ENCODE data around the gene ZCCHC9. TPM values are rescaled to one million over a fixed set of nuclear protein-coding genes. Genes with fewer than 3 reads are reported as not detected.

ZCCHC9 gene
- total RNA-seq, 1 experiment from 2014 or later: 32.2 TPM

DNA sequence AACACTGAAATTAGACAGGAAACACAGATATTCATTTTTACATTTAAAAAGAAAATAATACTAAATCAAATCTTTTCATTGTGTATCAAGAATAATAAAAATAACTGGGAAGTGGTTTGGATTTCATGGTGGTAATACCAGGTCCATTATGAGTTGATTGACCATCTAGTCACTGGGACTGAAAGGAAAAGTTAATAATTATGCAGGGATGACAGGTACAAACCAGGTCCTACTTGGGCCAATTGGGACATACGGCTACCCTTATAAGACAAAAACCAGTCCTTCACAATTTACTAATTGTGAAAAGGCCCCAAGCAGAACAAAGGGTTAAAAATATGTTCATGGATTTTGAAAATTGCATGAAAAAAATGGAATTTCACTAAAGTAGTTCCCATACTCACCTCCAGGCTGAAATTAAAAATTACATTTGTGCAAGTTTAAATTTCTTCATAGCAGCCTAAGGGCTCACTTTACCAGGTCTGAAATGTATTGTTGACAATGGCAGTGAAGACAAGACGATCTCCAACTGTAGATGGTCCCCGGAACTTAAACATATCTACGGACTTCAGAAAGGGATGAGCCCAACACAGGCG lies 44.1 kb downstream of the ZCCHC9 start:
- no peak overlapping the region for H3K4me2 ChIP-seq (ENCODE audit: insufficient read depth, insufficient read length, low read length)
- no peaks in the 10 kb centered on the region for H3K9me3 ChIP-seq (ENCODE audit: control insufficient read depth, low read depth, low read length)
- H4K8ac ChIP-seq (replicated peaks; ENCODE audit: insufficient read length, low read depth, low read length): no peak overlapping the region
- no peak overlapping the region for H3K56ac ChIP-seq (ENCODE audit: insufficient read length, low read depth, low read length)
- no peak overlapping the region for H3K4ac ChIP-seq (ENCODE audit: low read depth, low read length)
- Mint-ChIP-seq H3K4me3 (no peak overlapping the region), H3K27ac (no peak overlapping the region; a peak in 1 of 7 replicates), H3K4me1 (peaks cover 7 to 14% of the 10 kb centered on the region in 2 experiments), H3K36me3 (ENCODE audit: insufficient read depth in 1 of 3, low read depth in 3 of 3) (no peaks in the 10 kb centered on the region; a peak in 1 of 7 replicates), H3K9me3 (no peaks in the 10 kb centered on the region), H3K27me3 (ENCODE audit: low read depth) (no peaks in the 10 kb centered on the region)
- H4K20me1 ChIP-seq (ENCODE audit: control insufficient read depth, insufficient read depth, insufficient read length): no peaks in the 10 kb centered on the region
- H3K27ac ChIP-seq (ENCODE audit: insufficient read length, low read depth, low read length): no peak overlapping the region
- no peak overlapping the region for H2BK5ac ChIP-seq (ENCODE audit: insufficient read length, low read length)
- H3K14ac ChIP-seq (ENCODE audit: insufficient read depth, low read length): no peak overlapping the region
- no peak overlapping the region for H2BK20ac ChIP-seq (ENCODE audit: low read depth, low read length, poor library complexity, severe bottlenecking)
- no peaks in the 10 kb centered on the region for H3K79me2 ChIP-seq (ENCODE audit: insufficient read depth, low read length)
- H3K23ac ChIP-seq (ENCODE audit: insufficient read length, low read depth, low read length): no peak overlapping the region
- no peak overlapping the region for H2AFZ ChIP-seq (ENCODE audit: low read length)
- H3K23me2 ChIP-seq (ENCODE audit: insufficient read length, low read depth, low read length, poor library complexity, severe bottlenecking): no peaks in the 10 kb centered on the region
- H3K79me1 ChIP-seq (ENCODE audit: insufficient read depth, low read depth, low read length, poor library complexity, severe bottlenecking): no peaks in the 10 kb centered on the region
- no peak overlapping the region for H2BK12ac ChIP-seq (ENCODE audit: insufficient read length, low read depth, low read length)
- H3K9ac ChIP-seq (ENCODE audit: extremely low read depth, insufficient read length, low read length): no peak overlapping the region
- TF ChIP-seq, protein P1, sequence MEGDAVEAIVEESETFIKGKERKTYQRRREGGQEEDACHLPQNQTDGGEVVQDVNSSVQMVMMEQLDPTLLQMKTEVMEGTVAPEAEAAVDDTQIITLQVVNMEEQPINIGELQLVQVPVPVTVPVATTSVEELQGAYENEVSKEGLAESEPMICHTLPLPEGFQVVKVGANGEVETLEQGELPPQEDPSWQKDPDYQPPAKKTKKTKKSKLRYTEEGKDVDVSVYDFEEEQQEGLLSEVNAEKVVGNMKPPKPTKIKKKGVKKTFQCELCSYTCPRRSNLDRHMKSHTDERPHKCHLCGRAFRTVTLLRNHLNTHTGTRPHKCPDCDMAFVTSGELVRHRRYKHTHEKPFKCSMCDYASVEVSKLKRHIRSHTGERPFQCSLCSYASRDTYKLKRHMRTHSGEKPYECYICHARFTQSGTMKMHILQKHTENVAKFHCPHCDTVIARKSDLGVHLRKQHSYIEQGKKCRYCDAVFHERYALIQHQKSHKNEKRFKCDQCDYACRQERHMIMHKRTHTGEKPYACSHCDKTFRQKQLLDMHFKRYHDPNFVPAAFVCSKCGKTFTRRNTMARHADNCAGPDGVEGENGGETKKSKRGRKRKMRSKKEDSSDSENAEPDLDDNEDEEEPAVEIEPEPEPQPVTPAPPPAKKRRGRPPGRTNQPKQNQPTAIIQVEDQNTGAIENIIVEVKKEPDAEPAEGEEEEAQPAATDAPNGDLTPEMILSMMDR (conservative IDR thresholded peaks at IDR 0.05): 0 out of 3 replicates have a peak, but pooled peaks have one; percentile 23
- H3T11ph ChIP-seq (ENCODE audit: low read length): no peak overlapping the region
- H2BK15ac ChIP-seq (ENCODE audit: low read depth, low read length): no peak overlapping the region
- DNase-seq: no peak
- no peak overlapping the region for H2AK5ac ChIP-seq (ENCODE audit: insufficient read length, low read length)
- no peaks in the 10 kb centered on the region for H3K4me1 ChIP-seq (ENCODE audit: insufficient read depth, low read length)
- H3K18ac ChIP-seq (ENCODE audit: insufficient read length, low read depth, low read length): no peak overlapping the region
- no peak overlapping the region for H4K91ac ChIP-seq (ENCODE audit: insufficient read length, low read depth, low read length)
- H3K27me3 ChIP-seq (ENCODE audit: insufficient read depth, low read length): no peaks in the 10 kb centered on the region
- H4K5ac ChIP-seq (ENCODE audit: insufficient read length, low read depth, low read length): no peak overlapping the region
- no CpG with 5 or more reads among the region's 5 CpGs for WGBS (ENCODE audit: extremely low coverage, insufficient read length, low lambda C conversion rate)
- H2BK120ac ChIP-seq (ENCODE audit: low read depth, low read length, poor library complexity, severe bottlenecking): no peak overlapping the region

Measured in H9 (cell line).